HUES6 (cell line): ENCODE measurements around the gene KIF16B.

ENCODE experiments used
- H3K27ac ChIP-seq: 2 replicates; pipeline ENCODE4 v1.7.0; 2013; ENCODE audit warnings: low read depth, mild to moderate bottlenecking, low read length, inconsistent platforms
- H3K27me3 ChIP-seq: 2 replicates; pipeline ENCODE4 v1.6.1; 2013; ENCODE audit warnings: low read length; ENCODE audit not compliant: control insufficient read depth, insufficient read depth
- H3K36me3 ChIP-seq: 2 replicates; pipeline ENCODE4 v1.6.1; 2013; ENCODE audit warnings: low read length; ENCODE audit not compliant: control insufficient read depth, insufficient read depth
- H3K4me1 ChIP-seq: 2 replicates; pipeline ENCODE4 v1.6.1; 2013; ENCODE audit warnings: low read length; ENCODE audit not compliant: control insufficient read depth, insufficient read depth
- H3K4me3 ChIP-seq: 2 replicates; pipeline ENCODE4 v1.5.1; 2013; ENCODE audit warnings: low read depth, low read length
- H3K9ac ChIP-seq: one replicate; pipeline ENCODE4 v1.6.1; 2013; ENCODE audit warnings: mild to moderate bottlenecking, low read length
- H3K9me3 ChIP-seq: 2 replicates; pipeline ENCODE4 v1.6.1; 2013; ENCODE audit warnings: low read depth, low read length; ENCODE audit not compliant: control insufficient read depth, insufficient read depth

KIF16B gene

DNA sequence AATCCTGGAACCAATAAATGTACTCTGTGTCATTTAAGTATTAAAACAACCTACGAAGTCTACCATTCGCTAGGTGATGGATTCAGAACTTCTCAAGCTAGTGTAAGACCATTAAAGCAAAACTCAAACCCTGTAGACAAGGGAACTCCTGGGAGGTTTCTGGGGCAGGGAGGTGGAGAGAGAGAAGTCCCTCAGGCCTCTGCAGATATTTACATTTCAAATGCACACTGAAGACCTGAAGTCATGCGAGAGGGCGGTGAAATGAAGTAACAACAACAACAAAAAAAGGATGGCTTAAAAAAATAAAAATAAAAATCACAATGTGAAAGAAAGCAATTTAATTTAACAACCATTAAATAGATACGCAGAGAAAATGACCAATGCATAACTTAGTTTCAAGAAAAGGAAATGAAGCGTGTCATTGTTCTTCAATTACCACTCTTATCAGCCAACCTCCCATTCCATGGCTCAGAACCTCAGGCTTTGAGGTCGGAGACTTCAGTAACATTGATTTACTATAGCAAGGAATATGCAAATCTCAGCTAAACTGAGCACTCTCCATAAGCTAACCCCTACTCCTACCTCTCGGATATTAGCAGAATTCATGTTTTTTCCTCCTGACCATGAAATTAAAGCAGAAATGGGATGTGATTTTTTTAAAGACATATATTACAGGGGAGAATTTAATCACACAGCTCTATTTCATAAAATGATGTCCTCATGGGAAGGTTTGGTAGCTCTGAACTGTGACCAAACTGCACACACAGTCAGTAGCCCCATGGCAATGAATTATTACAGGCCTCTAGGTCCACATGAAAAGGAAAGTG is 140.6 kb downstream of the KIF16B start:
- Histone ChIP-seq H3K27me3 (no peaks in the 10 kb centered on the region), H3K9me3 (no peaks in the 10 kb centered on the region), H3K4me3 (no peak overlapping the region), H3K27ac (no peak overlapping the region), H3K36me3 (peaks cover 5% of the 10 kb centered on the region; the same call in 1 of the 2 replicates), H3K4me1 (peaks cover 16% of the 10 kb centered on the region), H3K9ac (no peak overlapping the region)

DNA sequence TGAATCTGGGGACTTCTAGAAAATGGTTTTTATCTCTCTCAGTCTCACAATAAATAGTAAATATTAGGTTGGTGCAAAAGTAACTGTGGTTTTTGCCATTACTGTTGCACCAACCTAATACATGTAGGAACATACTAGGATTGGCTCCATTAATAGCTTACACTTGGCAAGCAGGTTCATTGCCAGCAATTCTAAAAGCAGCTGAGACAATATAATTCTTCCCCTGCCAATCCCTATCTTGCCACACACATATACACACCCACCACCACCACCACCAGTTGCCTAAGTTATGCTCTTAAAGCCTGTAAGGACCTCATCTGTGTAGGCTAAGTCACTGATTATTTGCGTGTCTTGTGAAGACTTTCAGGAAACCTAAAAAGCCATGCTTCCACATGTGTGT is 145.1 kb downstream of the KIF16B start:
- Histone ChIP-seq H3K27ac (no peak overlapping the region), H3K9ac (no peak overlapping the region), H3K36me3 (peaks cover 17% of the 10 kb centered on the region; the same call in 1 of the 2 replicates), H3K27me3 (no peaks in the 10 kb centered on the region), H3K9me3 (no peaks in the 10 kb centered on the region), H3K4me3 (no peak overlapping the region), H3K4me1 (peaks cover 10% of the 10 kb centered on the region)

GRCh38 chr20:16427571-16427970 is 145.7 kb downstream of the KIF16B start:
- Histone ChIP-seq H3K9ac (no peak overlapping the region), H3K27me3 (no peaks in the 10 kb centered on the region), H3K4me1 (peaks cover 5% of the 10 kb centered on the region), H3K36me3 (peaks cover 17% of the 10 kb centered on the region; the same call in 1 of the 2 replicates), H3K4me3 (no peak overlapping the region), H3K27ac (no peak overlapping the region), H3K9me3 (no peaks in the 10 kb centered on the region)

DNA sequence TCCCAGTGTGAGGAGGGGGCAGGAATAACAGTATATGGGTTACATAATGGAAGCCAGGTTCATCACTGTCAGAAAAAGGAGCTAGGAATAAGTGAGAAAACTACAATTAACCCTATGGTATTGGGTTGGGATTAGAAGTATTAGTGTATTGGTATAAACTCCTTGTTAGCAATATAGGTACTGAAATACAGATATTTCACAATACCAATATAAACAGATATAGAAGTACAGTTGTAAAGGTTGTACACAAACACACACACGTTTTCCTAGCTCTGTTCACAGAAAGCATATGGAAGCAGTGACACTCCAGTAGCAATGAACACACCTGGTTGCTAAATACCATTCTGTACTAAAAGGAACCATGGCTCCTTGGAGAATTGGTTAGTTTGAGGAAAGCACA is 148.5 kb downstream of the KIF16B start:
- Histone ChIP-seq H3K4me3 (no peak overlapping the region), H3K36me3 (peaks cover 17% of the 10 kb centered on the region; the same call in 1 of the 2 replicates), H3K27ac (no peak overlapping the region), H3K27me3 (no peaks in the 10 kb centered on the region), H3K9me3 (no peaks in the 10 kb centered on the region), H3K4me1 (peaks cover 13% of the 10 kb centered on the region; the same call in 1 of the 2 replicates), H3K9ac (no peak overlapping the region)

DNA sequence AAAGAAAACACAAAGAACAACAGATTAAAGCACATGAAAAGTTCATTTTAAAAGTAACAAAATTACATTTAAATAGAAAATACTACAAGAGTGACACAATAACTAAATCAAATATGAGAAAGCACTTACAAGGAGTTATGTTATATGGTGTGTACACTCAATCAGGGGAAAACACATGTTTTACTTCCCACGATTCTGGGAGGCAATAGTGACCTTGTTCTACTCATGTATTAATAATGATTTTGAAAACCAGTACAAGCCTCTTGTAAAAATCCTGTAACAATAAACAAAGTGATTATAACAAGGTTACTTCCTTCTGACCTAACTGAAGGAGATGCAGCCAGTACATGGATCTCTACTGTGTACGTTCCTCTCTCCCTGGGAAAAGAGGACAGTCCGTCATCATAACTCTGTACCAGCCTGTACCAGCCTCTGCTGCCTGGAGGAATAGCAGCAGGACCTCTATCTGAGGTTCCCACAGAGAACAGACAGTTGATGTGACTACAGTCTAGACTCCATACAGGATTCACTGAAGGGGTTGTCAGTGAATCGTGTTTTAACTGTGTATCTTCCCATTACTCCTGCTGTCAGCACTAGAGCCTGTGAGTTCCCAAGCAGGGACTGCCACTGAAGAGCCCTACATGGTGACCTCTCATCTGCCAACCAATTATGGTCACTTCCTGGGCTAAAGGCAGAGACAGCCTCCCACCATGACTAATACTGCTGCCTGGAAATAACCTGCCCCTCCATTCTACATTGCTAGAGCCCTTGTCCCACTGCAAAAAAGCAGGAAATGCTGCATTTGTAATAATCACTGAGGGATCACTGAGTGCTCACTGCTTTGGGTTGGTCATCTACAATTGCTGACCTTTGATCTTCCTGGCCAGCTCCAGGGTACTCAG is 149.7 kb downstream of the KIF16B start:
- Histone ChIP-seq H3K9me3 (no peaks in the 10 kb centered on the region), H3K4me1 (peaks cover 13% of the 10 kb centered on the region; the same call in 1 of the 2 replicates), H3K36me3 (peaks cover 20% of the 10 kb centered on the region; the same call in 1 of the 2 replicates), H3K4me3 (no peak overlapping the region), H3K9ac (no peak overlapping the region), H3K27me3 (no peaks in the 10 kb centered on the region), H3K27ac (no peak overlapping the region)

- Histone ChIP-seq H3K9me3 (no peaks in the 10 kb centered on the region), H3K27me3 (no peaks in the 10 kb centered on the region), H3K4me1 (peaks cover 13% of the 10 kb centered on the region; the same call in 1 of the 2 replicates), H3K9ac (no peak overlapping the region), H3K27ac (no peak overlapping the region), H3K4me3 (no peak overlapping the region), H3K36me3 (peaks cover 9% of the 10 kb centered on the region; the same call in 1 of the 2 replicates)
Measured at GRCh38 chr20:16419138-16419715, 154.0 kb downstream of the KIF16B start.

DNA sequence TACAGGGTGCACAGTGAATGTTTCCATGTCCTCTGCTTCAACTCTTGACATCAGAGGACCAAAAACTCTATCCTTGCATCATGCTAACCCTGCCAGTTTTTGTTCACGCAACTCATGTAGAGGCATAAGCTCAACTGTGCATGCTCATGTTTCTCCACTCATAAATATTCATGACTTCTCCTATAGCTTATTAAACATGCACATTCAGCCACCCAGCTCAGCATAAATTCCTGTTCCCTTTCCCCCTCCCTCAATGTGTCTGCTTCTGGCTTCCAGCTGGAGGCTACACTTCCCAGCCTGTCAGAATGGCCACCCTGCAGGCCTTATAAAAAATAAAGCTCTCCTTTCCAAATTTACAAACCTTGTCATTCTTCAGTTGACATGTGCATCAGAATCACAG is 154.6 kb downstream of the KIF16B start:
- Histone ChIP-seq H3K4me3 (no peak overlapping the region), H3K27ac (no peak overlapping the region), H3K36me3 (peaks cover 5% of the 10 kb centered on the region; the same call in 1 of the 2 replicates)

GRCh38 chr20:16417001-16417400 is 156.2 kb downstream of the KIF16B start:
- peaks cover 11% of the 10 kb centered on the region; the same call in 1 of the 2 replicates for H3K4me1 ChIP-seq

More for the DNA sequence above, 154.6 kb downstream of the KIF16B start:
- Histone ChIP-seq H3K9ac (no peak overlapping the region), H3K27me3 (no peaks in the 10 kb centered on the region), H3K9me3 (no peaks in the 10 kb centered on the region), H3K4me1 (peaks cover 13% of the 10 kb centered on the region; the same call in 1 of the 2 replicates)

GRCh38 chr20:16415071-16416053 is 157.9 kb downstream of the KIF16B start:
- H3K27me3 ChIP-seq: no peaks in the 10 kb centered on the region
- no peak overlapping the region for H3K9ac ChIP-seq
- H3K4me1 ChIP-seq: peaks cover under 1% of the 10 kb centered on the region; the same call in 1 of the 2 replicates
- H3K4me3 ChIP-seq: no peak overlapping the region
- 0 out of 2 replicates have a peak, but pooled peaks cover 3% of the 10 kb centered on the region for H3K36me3 ChIP-seq
- no peak overlapping the region for H3K27ac ChIP-seq
- H3K9me3 ChIP-seq: peaks cover 10% of the 10 kb centered on the region

More at GRCh38 chr20:16417001-16417400, 156.2 kb downstream of the KIF16B start:
- Histone ChIP-seq H3K9ac (no peak overlapping the region), H3K9me3 (no peaks in the 10 kb centered on the region; the same call in 1 of the 2 replicates), H3K27me3 (no peaks in the 10 kb centered on the region), H3K27ac (no peak overlapping the region), H3K4me3 (no peak overlapping the region), H3K36me3 (0 out of 2 replicates have a peak, but pooled peaks cover 3% of the 10 kb centered on the region)

GRCh38 chr20:16412906-16413305 is 160.3 kb downstream of the KIF16B start:
- Histone ChIP-seq H3K27me3 (no peaks in the 10 kb centered on the region), H3K9ac (no peak overlapping the region), H3K36me3 (no peaks in the 10 kb centered on the region), H3K27ac (no peak overlapping the region), H3K4me1 (no peaks in the 10 kb centered on the region), H3K4me3 (no peak overlapping the region), H3K9me3 (peaks cover 10% of the 10 kb centered on the region)
